Gastroesophageal sphincter (tissue), 4 donors: ENCODE measurements around the gene QKI. TPM values are rescaled to one million over a fixed set of nuclear protein-coding genes. Genes with fewer than 3 reads are reported as not detected.
A peak's percentile ranks its signal among the peaks of the same experiment; 100 is the strongest.

ENCODE experiments used
- ATAC-seq: fragments of 150-250 bp; one replicate; pipeline ENCODE4 v1.9.1; 2016; ENCODE audit warnings: mild to moderate bottlenecking, moderate library complexity
- H3K27ac ChIP-seq, 4 donors: fragments of 200-600 bp; sonication (generic) in 3 of 4; 1 replicate in 3 of 4; 2 replicates in 1 of 4; pipeline ENCODE4 v1.5.1; 2016 to 2019
- H3K27me3 ChIP-seq: fragments of 200-600 bp; sonication (generic); one replicate; pipeline ENCODE4 v1.5.1; 2019
- H3K36me3 ChIP-seq, 2 donors: fragments of 200-600 bp; sonication (generic); one replicate each; pipeline ENCODE4 v1.5.1; 2019; ENCODE audit warnings: control low read depth in 1 of 2
- H3K4me1 ChIP-seq, 3 donors: fragments of 200-600 bp; sonication (generic); 1 replicate in 2 of 3; 2 replicates in 1 of 3; pipeline ENCODE4 v1.5.1; 2016 to 2019; ENCODE audit warnings: control low read depth in 2 of 3
- H3K4me3 ChIP-seq, 2 donors: fragments of 200-600 bp; sonication (generic); one replicate each; pipeline ENCODE4 v1.5.1; 2019; ENCODE audit warnings: mild to moderate bottlenecking in 1 of 2, moderate library complexity in 1 of 2
- H3K9me3 ChIP-seq, 3 donors: fragments of 200-600 bp; sonication (generic); one replicate each; pipeline ENCODE4 v1.5.1; 2017 to 2019; ENCODE audit warnings: control low read depth in 2 of 3
- EP300 ChIP-seq: sonication (generic); formaldehyde crosslinking; IDR thresholded peaks from one replicate; pipeline ENCODE4 v1.6.1; 2017; ENCODE audit warnings: antibody characterized with exemption, mild to moderate bottlenecking
- POLR2A ChIP-seq, 2 donors: fragments of 450-650 bp; IDR thresholded peaks; one replicate each; pipeline ENCODE4 v1.6.1; 2017; ENCODE audit warnings: antibody characterized with exemption in 2 of 2, mild to moderate bottlenecking in 2 of 2, moderate library complexity in 1 of 2
- POLR2AphosphoS5 ChIP-seq: sonication (generic); formaldehyde crosslinking; IDR thresholded peaks from one replicate; pipeline ENCODE4 v1.6.1; 2017; ENCODE audit warnings: antibody characterized with exemption
- WGBS, 2 donors: methylation state at CpG; one replicate each; pipeline ENCODE4 v1.1.5; 2018; ENCODE audit warnings: low coverage in 1 of 2; 5-methylcytosine and 5-hydroxymethylcytosine counted together
- total RNA-seq, 4 donors: library from RNA; depleted of rRNA; stranded (reverse); fragments of >200 nt; gene quantifications; one replicate each; pipeline ENCODE4 v1.1.0, GENCODE V29; 2016
- TF ChIP-seq, protein P1 (sequence below), 4 experiments: fragments of 200-600 bp in 2 of 4; fragments of 450-650 bp in 2 of 4; sonication (generic) in 1 of 4; IDR thresholded peaks; one replicate each; pipeline ENCODE4 v1.5.1; 2017 to 2019; ENCODE audit warnings: antibody characterized with exemption in 4 of 4, mild to moderate bottlenecking in 2 of 4, moderate library complexity in 2 of 4

QKI gene
- total RNA-seq, 4 donors from 2014 or later: 170 to 249 (median 227) TPM

- peaks cover 0 to 41% (median 7%) of the 10 kb centered on the region in 3 donors for H3K4me1 ChIP-seq
- H3K27ac ChIP-seq: peak overlapping the region in 2 of 4 donors; percentile 81
Measured at GRCh38 chr6:163406830-163407229, 7.7 kb upstream of the QKI start.

GRCh38 chr6:163408352-163408991, 6.0 kb upstream of the QKI start:
- H3K36me3 ChIP-seq: no peaks in the 10 kb centered on the region
- H3K9me3 ChIP-seq: no peaks in the 10 kb centered on the region
- no peak overlapping the region for H3K27ac ChIP-seq
- peaks cover 0 to 50% (median 7%) of the 10 kb centered on the region in 3 donors for H3K4me1 ChIP-seq
- no peak overlapping the region for H3K4me3 ChIP-seq
- no peaks in the 10 kb centered on the region for H3K27me3 ChIP-seq
- 91 to 92% methylated on average over 8 to 9 of the region's 9 CpGs for WGBS, 2 donors
- ATAC-seq: no peak
- TF ChIP-seq POLR2AphosphoS5 (no peak), POLR2A (IDR thresholded peaks at IDR 0.05) (no peak), EP300 (no peak)
- TF ChIP-seq, protein P1, sequence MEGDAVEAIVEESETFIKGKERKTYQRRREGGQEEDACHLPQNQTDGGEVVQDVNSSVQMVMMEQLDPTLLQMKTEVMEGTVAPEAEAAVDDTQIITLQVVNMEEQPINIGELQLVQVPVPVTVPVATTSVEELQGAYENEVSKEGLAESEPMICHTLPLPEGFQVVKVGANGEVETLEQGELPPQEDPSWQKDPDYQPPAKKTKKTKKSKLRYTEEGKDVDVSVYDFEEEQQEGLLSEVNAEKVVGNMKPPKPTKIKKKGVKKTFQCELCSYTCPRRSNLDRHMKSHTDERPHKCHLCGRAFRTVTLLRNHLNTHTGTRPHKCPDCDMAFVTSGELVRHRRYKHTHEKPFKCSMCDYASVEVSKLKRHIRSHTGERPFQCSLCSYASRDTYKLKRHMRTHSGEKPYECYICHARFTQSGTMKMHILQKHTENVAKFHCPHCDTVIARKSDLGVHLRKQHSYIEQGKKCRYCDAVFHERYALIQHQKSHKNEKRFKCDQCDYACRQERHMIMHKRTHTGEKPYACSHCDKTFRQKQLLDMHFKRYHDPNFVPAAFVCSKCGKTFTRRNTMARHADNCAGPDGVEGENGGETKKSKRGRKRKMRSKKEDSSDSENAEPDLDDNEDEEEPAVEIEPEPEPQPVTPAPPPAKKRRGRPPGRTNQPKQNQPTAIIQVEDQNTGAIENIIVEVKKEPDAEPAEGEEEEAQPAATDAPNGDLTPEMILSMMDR (IDR thresholded peaks at IDR 0.05): no peak

More at GRCh38 chr6:163406830-163407229, 7.7 kb upstream of the QKI start:
- 73 to 78% methylated on average over 2 of the region's 2 CpGs for WGBS, 2 donors
- H3K9me3 ChIP-seq: no peaks in the 10 kb centered on the region
- H3K4me3 ChIP-seq: no peak overlapping the region
- no peaks in the 10 kb centered on the region for H3K36me3 ChIP-seq
- no peaks in the 10 kb centered on the region for H3K27me3 ChIP-seq
- no peak for ATAC-seq
- TF ChIP-seq EP300 (no peak), POLR2AphosphoS5 (no peak), POLR2A (IDR thresholded peaks at IDR 0.05) (no peak)
- TF ChIP-seq, protein P1 (IDR thresholded peaks at IDR 0.05): no peak

DNA sequence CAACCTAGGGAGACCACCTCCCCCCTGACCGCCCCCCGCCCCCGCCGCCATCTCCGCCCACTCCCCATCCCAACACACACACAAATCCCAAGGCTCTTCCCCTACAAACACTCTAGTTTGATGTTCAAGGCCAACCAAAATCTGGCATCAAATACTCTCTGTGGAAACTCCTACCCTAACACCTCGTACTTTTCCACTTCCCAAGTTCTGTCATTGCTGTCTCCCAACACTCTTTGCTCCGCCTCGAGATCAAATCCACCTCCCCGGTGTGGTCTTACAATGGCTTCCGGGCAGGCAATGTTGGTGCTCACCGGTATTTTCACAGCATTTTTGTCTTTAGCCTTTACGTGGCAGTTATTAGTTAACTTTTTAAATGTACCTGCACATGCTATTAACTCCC, 4.8 kb upstream of the QKI start:
- Histone ChIP-seq H3K4me3 (no peak overlapping the region), H3K27me3 (no peaks in the 10 kb centered on the region), H3K27ac (no peak overlapping the region), H3K36me3 (no peaks in the 10 kb centered on the region), H3K9me3 (no peaks in the 10 kb centered on the region), H3K4me1 (peaks cover 0 to 44% (median 7%) of the 10 kb centered on the region in 3 donors)
- no peak for ATAC-seq
- TF ChIP-seq POLR2AphosphoS5 (no peak), EP300 (no peak), POLR2A (IDR thresholded peaks at IDR 0.05) (no peak)
- TF ChIP-seq, protein P1 (IDR thresholded peaks at IDR 0.05): no peak
- whole genome bisulfite sequencing, 2 donors: 87 to 88% methylated on average over 8 to 11 of the region's 12 CpGs

GRCh38 chr6:163412341-163412740, 2.2 kb upstream of the QKI start:
- peak overlapping the region; percentile 88 to 100 for H3K4me3 ChIP-seq
- TF ChIP-seq, protein P1 (IDR thresholded peaks at IDR 0.05): no peak
- TF ChIP-seq POLR2AphosphoS5 (no peak), POLR2A (IDR thresholded peaks at IDR 0.05) (no peak), EP300 (no peak)
- no peaks in the 10 kb centered on the region for H3K27me3 ChIP-seq
- no peak for ATAC-seq
- WGBS, 2 donors: 18 to 27% methylated on average over 1 of the region's 1 CpG
- no peaks in the 10 kb centered on the region for H3K9me3 ChIP-seq
- H3K36me3 ChIP-seq: no peaks in the 10 kb centered on the region
- peaks cover 0 to 18% (median 0%) of the 10 kb centered on the region in 3 donors for H3K4me1 ChIP-seq
- H3K27ac ChIP-seq: peak overlapping the region; percentile 99 to 100 (median 100)

DNA sequence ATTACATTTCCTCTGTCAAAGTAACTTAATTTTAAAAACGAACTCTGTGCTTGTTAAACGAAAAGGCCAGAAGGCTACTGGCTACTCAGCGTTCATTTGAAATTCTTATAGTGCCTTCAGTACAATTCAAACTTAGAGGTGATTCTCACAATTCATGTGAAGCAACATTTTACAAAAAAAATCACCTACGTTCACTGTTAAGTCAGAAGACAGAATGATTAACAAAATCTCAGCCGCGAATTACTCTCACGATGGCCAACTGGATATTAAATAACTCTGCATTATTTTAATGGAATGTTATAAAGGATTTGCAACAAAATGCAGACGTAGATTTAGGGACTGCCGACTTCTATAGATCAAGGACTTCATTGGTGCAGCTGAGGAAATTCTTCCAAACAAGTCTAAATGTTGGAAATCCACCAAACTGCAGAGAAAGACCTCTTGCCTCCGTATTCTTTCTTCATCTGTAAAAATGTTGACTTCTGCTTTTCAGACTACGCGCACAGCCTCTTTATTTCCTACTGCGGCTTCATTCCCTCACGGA, 1.6 kb upstream of the QKI start:
- 1% methylated on average over 14 of the region's 14 CpGs for WGBS, 2 donors
- peak overlapping the region; percentile 99 to 100 (median 100) for H3K27ac ChIP-seq
- TF ChIP-seq, protein P1 (IDR thresholded peaks at IDR 0.05): no peak
- TF ChIP-seq POLR2AphosphoS5 (no peak), EP300 (no peak), POLR2A (IDR thresholded peaks at IDR 0.05) (no peak)

More for the DNA sequence above, 1.6 kb upstream of the QKI start:
- H3K27me3 ChIP-seq: no peaks in the 10 kb centered on the region
- H3K36me3 ChIP-seq: no peaks in the 10 kb centered on the region
- H3K4me3 ChIP-seq: peak overlapping the region; percentile 88 to 100
- H3K4me1 ChIP-seq: peaks cover 0 to 18% (median 0%) of the 10 kb centered on the region in 3 donors
- H3K9me3 ChIP-seq: no peaks in the 10 kb centered on the region
- no peak for ATAC-seq
